T-helper 2 cell treated with Interferon-gamma antibody and Interleukin-4, amounts not matched to agents 100 ng/mL and 5 ng/mL, for 36 hours (primary cell): ENCODE data around the gene SCT. TPM values are rescaled to one million over a fixed set of nuclear protein-coding genes. Genes with fewer than 3 reads are reported as not detected.

Experiments used
- intact Hi-C: fragments of 100-400 bp; cut with micrococcal nuclease; formaldehyde crosslinking; loops from one replicate; pipeline ENCODE4 v1.15.1; 2023
- total RNA-seq: library from RNA; stranded (reverse); gene quantifications from 2 replicates; pipeline ENCODE4 v1.2.3, GENCODE V29; 2022

SCT gene
- total RNA-seq, 1 donor from 2014 or later = not detected

DNA sequence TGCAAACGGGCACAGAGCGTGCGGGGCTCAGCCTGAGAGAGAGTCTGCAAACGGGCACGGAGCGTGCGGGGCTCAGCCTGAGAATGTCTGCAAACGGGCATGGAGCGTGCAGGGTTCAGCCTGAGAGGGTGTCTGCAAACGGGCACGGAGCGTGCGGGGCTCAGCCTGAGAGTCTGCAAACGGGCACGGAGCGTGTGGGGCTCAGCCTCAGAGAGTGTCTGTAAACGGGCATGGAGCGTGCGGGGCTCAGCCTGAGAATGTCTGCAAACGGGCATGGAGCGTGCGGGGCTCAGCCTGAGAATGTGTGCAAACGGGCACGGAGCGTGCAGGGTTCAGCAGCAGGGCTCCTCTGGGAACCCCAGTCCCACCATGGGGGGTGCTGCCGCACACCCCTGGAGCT lies 37.2 kb downstream of the SCT start:
- intact Hi-C loops = no loop called here

DNA sequence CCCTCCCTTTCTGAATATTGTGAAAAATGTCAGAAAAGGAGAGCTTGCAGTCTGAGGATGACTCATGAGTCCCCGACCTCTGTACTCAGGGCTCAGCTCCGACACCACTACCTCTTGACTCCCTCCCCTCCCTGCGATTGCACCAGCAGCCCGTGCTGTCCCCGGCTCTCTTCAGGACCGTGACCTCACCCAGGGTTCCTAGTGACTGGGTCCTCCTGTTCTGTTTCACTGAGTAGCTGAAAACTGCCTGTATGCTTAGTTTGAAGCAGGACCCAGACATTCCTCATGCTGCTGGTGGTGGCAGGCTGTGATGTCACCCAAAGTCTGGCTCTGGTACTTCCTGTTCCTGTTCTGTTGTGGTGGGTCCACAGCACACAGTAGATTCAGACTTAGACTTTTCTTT lies 39.0 kb downstream of the SCT start:
- intact Hi-C loops = no loop called here

DNA sequence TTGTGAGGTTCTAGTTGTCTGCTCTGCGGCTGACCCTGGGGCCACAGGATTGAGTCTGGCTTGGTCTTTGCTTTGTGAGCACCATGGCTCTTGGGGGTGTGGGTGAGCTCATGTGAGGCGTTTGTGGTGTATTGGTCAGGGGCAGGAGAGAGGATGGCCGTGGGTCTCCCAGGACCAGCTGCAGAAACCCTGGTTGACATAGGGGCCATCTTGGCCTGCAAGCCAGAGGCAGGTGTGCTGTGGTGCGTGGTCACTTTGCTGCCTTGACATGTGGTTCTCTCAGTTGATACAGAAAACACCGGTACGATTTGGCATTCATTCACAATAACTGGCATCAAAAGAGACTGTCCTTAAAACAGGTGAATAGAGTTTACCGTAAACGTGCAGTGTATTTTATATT lies 39.4 kb downstream of the SCT start:
- intact Hi-C loops = no loop called here

DNA sequence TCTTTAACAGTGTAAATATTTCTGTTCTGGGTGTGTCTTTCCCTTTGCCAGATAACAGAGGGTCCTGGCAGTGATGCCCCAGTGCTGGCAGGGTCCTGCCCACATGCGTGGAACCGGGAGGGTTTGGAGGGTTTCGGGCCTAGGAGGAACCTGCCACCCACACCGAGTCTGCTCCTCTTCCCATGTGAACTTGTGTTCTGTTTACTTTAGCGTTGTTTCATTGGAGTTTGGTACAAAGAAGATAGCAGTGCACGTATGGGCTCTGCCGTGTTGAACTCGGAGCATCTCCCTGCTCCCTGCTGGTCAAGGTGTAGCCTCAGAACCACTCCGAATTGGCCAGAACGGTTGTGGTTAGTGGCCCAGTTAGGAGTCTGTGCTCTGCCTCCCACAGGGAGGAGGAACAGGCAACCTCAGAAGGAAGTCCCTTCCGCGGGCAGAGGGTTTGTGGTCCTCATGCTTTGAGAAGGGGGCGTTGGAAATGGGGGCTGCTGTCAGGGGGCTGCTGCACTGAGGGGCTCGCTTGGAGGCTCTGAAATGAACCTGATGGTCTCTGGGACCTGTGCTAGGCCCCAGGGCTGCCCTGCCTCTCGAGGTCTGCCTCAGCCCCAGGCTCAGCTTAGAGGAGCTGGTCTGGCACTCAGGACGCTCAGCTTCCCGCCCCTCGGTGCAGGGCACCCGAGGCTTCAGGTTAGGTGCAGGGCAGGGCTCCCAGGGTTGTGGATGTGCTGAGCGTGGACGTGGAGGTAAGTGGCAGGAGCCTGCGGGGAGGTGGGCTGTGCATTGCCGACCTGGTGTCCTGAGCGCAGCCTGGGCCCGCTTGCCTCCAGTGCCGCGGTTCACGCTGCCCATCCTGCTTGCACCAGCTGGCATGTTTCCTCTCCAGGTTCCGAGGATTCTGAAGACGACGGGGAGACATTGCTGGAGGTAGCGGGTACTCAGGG lies 40.3 kb downstream of the SCT start:
- intact Hi-C loops = no loop called here

DNA sequence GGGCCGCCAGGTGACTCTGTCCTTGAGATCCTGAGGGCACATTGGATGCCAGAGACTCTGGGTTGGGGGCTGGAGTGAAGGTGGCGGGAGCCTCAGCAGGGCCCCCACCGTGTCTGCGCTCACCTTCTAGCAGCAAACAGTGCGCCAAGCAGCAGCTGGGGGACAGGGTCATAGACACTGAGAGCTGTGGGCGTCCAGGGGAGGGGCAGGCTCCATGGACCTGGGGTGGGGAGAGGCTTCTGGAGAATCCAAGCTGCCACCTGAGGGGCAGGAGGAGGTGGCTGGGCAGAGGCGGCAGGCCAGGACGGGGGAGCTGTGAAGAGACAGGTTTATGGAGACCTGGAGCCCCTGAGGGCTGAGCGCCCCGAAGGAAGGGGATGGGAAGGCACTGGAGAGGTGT lies 42.7 kb downstream of the SCT start:
- intact Hi-C loops = no loop called here

DNA sequence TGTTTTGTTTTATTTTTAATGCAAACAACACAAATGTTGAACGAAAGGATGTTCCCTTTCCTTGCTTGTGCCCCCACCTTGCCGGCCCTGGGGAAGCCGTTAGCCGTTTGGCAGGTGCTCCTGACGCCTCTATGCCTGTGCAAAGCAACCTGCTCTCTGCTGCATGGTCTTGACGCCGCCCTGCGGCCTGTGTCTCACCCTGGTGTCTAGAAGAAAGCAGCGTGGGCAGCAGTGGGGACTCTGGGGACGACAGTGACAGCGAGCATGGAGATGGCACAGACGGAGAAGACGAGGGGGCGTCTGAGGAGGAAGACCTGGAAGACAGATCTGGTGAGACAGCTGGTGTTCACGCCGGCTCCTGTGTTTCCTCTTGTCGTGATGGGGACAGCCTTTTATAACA lies 45.2 kb downstream of the SCT start:
- intact Hi-C loops = no loop called here

DNA sequence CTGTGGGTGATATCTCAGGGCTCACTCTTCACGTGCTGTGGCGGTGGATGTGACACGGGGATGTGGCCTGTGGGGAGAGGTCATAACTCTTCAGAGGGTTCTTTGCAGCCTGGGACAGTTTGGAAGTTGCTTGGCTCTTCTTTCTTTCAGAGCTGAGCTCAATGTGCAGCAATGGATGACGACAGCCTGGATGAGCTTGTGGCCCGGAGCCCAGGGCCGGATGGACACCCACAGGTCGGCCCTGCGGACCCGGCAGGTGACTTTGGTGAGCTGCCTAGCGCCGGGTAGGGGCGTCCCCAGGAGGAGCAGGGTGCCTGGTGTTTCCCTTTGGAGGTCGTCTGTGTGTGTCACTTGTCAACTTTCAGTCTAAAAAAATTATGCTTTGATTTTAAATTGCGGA lies 45.6 kb downstream of the SCT start:
- intact Hi-C loops = no loop called here

DNA sequence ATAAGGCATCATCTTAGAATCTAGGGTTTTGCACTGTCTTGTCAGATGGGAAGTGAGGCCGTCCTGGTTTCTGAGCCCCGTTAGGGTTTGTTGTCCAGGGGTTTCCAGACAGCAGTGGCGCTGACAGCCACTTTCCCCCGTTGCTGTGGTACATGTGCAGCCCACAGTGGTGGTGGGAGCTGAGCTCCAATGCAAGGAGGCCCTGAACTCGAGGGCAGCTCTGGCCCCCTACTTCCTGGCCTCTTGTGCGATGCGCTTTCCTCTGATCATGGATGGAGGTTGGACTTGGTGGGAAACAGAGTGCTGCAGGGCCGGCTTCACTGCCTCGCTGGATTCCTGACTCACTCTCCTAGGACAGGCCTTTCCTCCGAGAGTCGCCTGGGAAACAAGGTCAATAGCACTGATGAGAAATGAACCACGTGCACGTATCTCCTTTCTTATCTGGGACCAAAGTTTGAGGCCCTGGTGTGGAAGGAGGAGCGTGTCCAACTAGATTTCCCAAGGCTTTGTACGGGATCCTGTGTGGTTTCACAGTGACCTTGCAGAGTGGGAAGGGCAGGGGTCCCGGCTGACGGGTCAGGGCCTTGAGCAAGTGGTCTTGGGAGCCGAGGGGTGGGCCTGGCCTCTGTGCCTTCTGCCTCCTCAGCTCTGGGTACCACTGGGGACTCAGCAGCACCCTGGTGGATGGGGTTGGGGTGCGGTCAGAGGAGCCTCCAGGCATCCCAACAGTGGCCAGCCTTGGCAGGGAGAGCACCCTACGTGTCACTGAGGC lies 47.0 kb downstream of the SCT start:
- intact Hi-C loops = loop anchor here (5.0 kb wide), 1 partner anchor 217 kb away; the partner anchor contains the start of gene SLC25A22

DNA sequence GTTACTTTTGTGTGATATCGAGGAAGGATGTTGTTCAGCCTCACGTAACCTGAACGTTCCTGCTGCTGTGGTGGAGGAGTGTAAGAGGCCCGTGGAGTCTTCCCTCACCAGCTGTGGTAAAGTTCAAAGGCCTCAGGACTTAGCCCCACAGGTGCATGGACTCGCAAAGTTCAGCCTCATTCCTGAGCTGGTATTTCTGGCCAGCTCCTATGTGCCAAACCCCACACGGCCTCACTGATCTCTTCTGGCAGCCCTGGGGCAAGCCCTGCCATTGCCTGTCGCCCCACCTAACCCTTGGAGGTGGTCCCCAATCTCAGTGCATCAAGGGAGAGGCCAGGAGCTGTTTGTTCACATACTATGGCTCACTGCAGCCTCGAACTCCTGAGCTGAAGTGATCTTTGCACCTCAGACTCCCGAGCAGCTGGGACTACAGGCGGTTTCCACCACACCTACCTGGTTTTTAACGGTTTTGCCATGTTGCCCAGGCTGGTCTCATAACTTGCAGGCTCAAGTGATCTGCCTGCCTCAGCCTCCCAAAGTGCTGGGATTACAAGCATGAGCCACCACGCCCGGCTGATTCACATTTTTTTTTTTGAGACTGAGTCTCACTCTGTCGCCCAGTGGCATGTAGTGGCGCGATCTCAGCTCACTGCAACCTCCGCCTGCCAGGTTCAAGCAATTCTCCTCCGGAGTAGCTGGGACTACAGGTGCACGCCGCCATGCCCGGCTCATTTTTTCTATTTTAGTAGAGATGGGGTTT lies 48.5 kb downstream of the SCT start:
- intact Hi-C loops = loop anchor here (5.0 kb wide), 1 partner anchor 219 kb away; the partner anchor contains the start of gene SLC25A22

DNA sequence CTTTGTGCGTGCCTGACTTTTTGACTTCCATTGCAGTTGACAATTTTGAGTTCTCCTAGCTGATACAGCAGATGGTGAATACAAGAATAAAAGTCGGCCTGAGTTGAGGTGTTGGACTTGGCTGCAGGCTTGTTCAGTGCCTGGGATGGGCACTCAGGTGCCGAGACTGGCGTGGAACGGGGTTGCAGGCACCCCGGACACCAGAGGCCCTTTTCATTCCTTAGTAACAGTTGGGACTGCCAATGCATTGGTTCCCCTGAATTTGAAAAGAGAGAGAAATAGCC lies 49.4 kb downstream of the SCT start:
- intact Hi-C loops = loop anchor here (5.0 kb wide), 1 partner anchor 220 kb away; the partner anchor contains the start of gene SLC25A22

DNA sequence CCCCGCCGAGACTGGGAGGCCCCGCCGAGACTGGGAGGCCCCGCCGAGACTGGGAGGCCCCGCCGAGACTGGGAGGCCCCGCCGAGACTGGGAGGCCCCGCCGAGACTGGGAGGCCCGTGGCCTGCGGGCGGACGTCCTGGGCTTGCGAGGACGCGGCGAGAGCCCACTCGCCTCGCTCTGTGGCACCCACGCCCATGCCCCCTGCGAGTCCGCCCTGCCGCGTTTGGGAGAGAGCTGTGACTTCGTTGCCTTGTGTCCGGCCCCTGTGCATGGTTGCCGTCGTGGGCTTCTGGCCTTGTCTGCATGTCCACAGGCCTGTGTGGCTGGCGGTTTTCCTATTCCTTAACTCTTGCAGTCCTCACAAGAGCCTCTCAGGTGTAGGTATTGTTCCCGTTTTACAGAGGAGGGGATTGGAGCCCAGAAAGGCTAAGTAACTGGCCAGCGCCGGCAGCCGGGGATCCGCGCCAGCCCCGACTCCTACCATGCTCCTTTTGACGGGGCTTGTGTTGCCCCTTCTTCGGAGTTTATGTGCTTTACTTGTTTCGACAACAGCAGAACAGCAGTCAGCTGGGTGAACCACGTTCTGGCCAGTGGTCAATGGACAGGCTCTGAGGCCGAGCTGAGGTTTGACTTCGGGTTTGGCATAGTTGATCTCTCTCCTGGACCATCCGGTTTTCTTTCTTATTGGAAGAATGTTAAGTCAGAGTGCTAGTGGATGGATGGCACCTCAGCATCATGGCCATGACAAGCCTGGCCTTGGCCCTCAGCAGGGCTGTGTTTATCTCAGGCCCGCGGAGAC lies 50.0 kb downstream of the SCT start:
- intact Hi-C loops = loop anchor here (5.0 kb wide), 1 partner anchor 220 kb away; the partner anchor contains the start of gene SLC25A22

Other genes starting within 250 kb of the SCT start
- not detected in 2 replicates for gene PKP3, start 233.0 kb downstream of the SCT start, total RNA-seq
- gene SIGIRR, start 212.2 kb downstream of the SCT start, total RNA-seq = 176 and 178 TPM in 2 replicates
- gene ANO9, start 185.2 kb downstream of the SCT start, total RNA-seq = 67.6 and 74.5 TPM in 2 replicates
- 26.5 and 28.4 TPM in 2 replicates for gene PTDSS2, start 176.9 kb downstream of the SCT start, total RNA-seq
- gene RNH1, start 119.9 kb downstream of the SCT start, total RNA-seq = 99.8 and 101 TPM in 2 replicates
- 51.6 and 62.5 TPM in 2 replicates for gene HRAS, start 91.6 kb downstream of the SCT start, total RNA-seq
- gene LRRC56, start 89.7 kb downstream of the SCT start, total RNA-seq = 2.1 and 2.2 TPM in 2 replicates
- 1.6 and 2.4 TPM in 2 replicates for gene LMNTD2, start 66.4 kb downstream of the SCT start, total RNA-seq
- 22.3 and 23.4 TPM in 2 replicates for gene RASSF7, start 66.2 kb downstream of the SCT start, total RNA-seq
- 46.4 and 51.3 TPM in 2 replicates for gene PHRF1, start 50.7 kb downstream of the SCT start, total RNA-seq
- 50.9 and 55.3 TPM in 2 replicates for gene IRF7, start 11.2 kb downstream of the SCT start, total RNA-seq
- gene CDHR5, start 2.2 kb downstream of the SCT start, total RNA-seq = 0.07 TPM in 1 of 2 replicates, not detected in the other
- 0.14 and 0.39 TPM in 2 replicates for gene DRD4, start 10.1 kb upstream of the SCT start, total RNA-seq
- gene DEAF1, start 68.0 kb upstream of the SCT start, total RNA-seq = 49.3 and 52.6 TPM in 2 replicates
- 21.9 and 22.6 TPM in 2 replicates for gene TMEM80, start 68.6 kb upstream of the SCT start, total RNA-seq
- gene EPS8L2, start 79.0 kb upstream of the SCT start, total RNA-seq = 12.3 and 12.6 TPM in 2 replicates
- 261 and 277 TPM in 2 replicates for gene TALDO1, start 120.3 kb upstream of the SCT start, total RNA-seq
- 60.8 and 61.5 TPM in 2 replicates for gene GATD1, start 150.3 kb upstream of the SCT start, total RNA-seq
- gene CEND1, start 162.9 kb upstream of the SCT start, total RNA-seq = 1.6 and 2.0 TPM in 2 replicates
- 57.4 and 57.9 TPM in 2 replicates for gene SLC25A22, start 171.1 kb upstream of the SCT start, total RNA-seq
- gene PIDD1, start 178.1 kb upstream of the SCT start, total RNA-seq = 40.1 and 41.9 TPM in 2 replicates
- gene RPLP2, start 182.8 kb upstream of the SCT start, total RNA-seq = 2,156 and 2,169 TPM in 2 replicates
- 43.0 and 50.3 TPM in 2 replicates for gene PNPLA2, start 191.7 kb upstream of the SCT start, total RNA-seq
- gene CRACR2B, start 200.7 kb upstream of the SCT start, total RNA-seq = 6.4 and 8.0 TPM in 2 replicates
- 41.4 and 42.4 TPM in 2 replicates for gene CD151, start 205.8 kb upstream of the SCT start, total RNA-seq
- gene POLR2L, start 215.3 kb upstream of the SCT start, total RNA-seq = 105 and 106 TPM in 2 replicates
- 8.5 and 8.8 TPM in 2 replicates for gene TSPAN4, start 215.7 kb upstream of the SCT start, total RNA-seq